ENCODE data around the gene CCDC154. TPM values are rescaled to one million over a fixed set of nuclear protein-coding genes. Genes with fewer than 3 reads are reported as not detected.

CCDC154 gene
- polyA plus RNA-seq, 1 donor (not counting 4 experiments of a cell fraction or from before 2014, with no cell fraction given), result 0.46 TPM

- no peak overlapping the region for H3K4me2 ChIP-seq (ENCODE audit: control insufficient read depth, extremely low read depth, insufficient read depth, low read depth, low read length)
- no peaks in the 10 kb centered on the region for H4K20me1 ChIP-seq (ENCODE audit: control insufficient read depth, extremely low read depth, insufficient read depth, low read length)
- H3K27ac ChIP-seq (ENCODE audit: control insufficient read depth, insufficient read depth, low read length), result no peak overlapping the region
- TF ChIP-seq CTCF (optimal IDR thresholded peaks at IDR 0.05 in 1 of 3, IDR thresholded peaks at IDR 0.05 in 1 of 3, conservative IDR thresholded peaks at IDR 0.05 in 1 of 3; ENCODE audit: extremely low read depth in 1 of 3, insufficient read depth in 2 of 3, low read length in 3 of 3) (no peak), EZH2 (IDR thresholded peaks at IDR 0.05; ENCODE audit: low read length) (no peak)
- no peaks in the 10 kb centered on the region for H3K4me1 ChIP-seq (ENCODE audit: control insufficient read depth, extremely low read depth, insufficient read depth, low read length)
- no peaks in the 10 kb centered on the region for H3K27me3 ChIP-seq (ENCODE audit: control insufficient read depth, extremely low read depth, insufficient read depth, low read length)
- peaks cover 0 to 30% of the 10 kb centered on the region in 2 experiments for H3K36me3 ChIP-seq (ENCODE audit: control insufficient read depth in 2 of 2, extremely low read depth in 1 of 2, insufficient read depth in 2 of 2, low read length in 2 of 2)
- FAIRE-seq, result no peak
- dilution Hi-C loops (cut with MboI; ENCODE audit: extremely low pct_ligation_motif_present, low sequenced_read_pairs), result no loop called here
- no peaks in the 10 kb centered on the region for H3K9me1 ChIP-seq (ENCODE audit: control insufficient read depth, extremely low read depth, insufficient read depth, low read length)
- H3K79me2 ChIP-seq (ENCODE audit: control insufficient read depth, insufficient read depth, low read length), result no peaks in the 10 kb centered on the region
- H2AFZ ChIP-seq (ENCODE audit: control insufficient read depth, low read length), result no peak overlapping the region
- H3K9me3 ChIP-seq (ENCODE audit: control insufficient read depth, low read depth, low read length), result no peaks in the 10 kb centered on the region
- H3K4me3 ChIP-seq (ENCODE audit: control insufficient read depth in 2 of 3, extremely low read depth in 1 of 3, insufficient read depth in 2 of 3, low read depth in 1 of 3, low read length in 3 of 3), result no peak overlapping the region
- H3K9ac ChIP-seq (ENCODE audit: control insufficient read depth, extremely low read depth, insufficient read depth, low read length), result no peak overlapping the region
- DNase-seq (ENCODE audit: low read depth, low spot score), result no peak
Observed at GRCh38 chr16:1452530-1452929, 8.2 kb upstream of the CCDC154 start.

GRCh38 chr16:1451702-1452392 lies 7.5 kb upstream of the CCDC154 start:
- H3K36me3 ChIP-seq (ENCODE audit: control insufficient read depth in 2 of 2, extremely low read depth in 1 of 2, insufficient read depth in 2 of 2, low read length in 2 of 2), result peaks cover 0 to 30% of the 10 kb centered on the region in 2 experiments
- no peak overlapping the region for H3K9ac ChIP-seq (ENCODE audit: control insufficient read depth, extremely low read depth, insufficient read depth, low read length)
- FAIRE-seq, result no peak
- no peaks in the 10 kb centered on the region for H4K20me1 ChIP-seq (ENCODE audit: control insufficient read depth, extremely low read depth, insufficient read depth, low read length)
- H3K27me3 ChIP-seq (ENCODE audit: control insufficient read depth, extremely low read depth, insufficient read depth, low read length), result no peaks in the 10 kb centered on the region
- no peaks in the 10 kb centered on the region for H3K79me2 ChIP-seq (ENCODE audit: control insufficient read depth, insufficient read depth, low read length)
- TF ChIP-seq CTCF (optimal IDR thresholded peaks at IDR 0.05 in 1 of 3, IDR thresholded peaks at IDR 0.05 in 1 of 3, conservative IDR thresholded peaks at IDR 0.05 in 1 of 3; ENCODE audit: extremely low read depth in 1 of 3, insufficient read depth in 2 of 3, low read length in 3 of 3), result no peak
- TF ChIP-seq EZH2 (IDR thresholded peaks at IDR 0.05; ENCODE audit: low read length), result no peak
- H3K9me1 ChIP-seq (ENCODE audit: control insufficient read depth, extremely low read depth, insufficient read depth, low read length), result no peaks in the 10 kb centered on the region
- H3K4me3 ChIP-seq (ENCODE audit: control insufficient read depth in 2 of 3, extremely low read depth in 1 of 3, insufficient read depth in 2 of 3, low read depth in 1 of 3, low read length in 3 of 3), result no peak overlapping the region
- no peaks in the 10 kb centered on the region for H3K9me3 ChIP-seq (ENCODE audit: control insufficient read depth, low read depth, low read length)
- dilution Hi-C loops (cut with MboI; ENCODE audit: extremely low pct_ligation_motif_present, low sequenced_read_pairs), result no loop called here
- DNase-seq (ENCODE audit: low read depth, low spot score), result no peak
- H3K4me1 ChIP-seq (ENCODE audit: control insufficient read depth, extremely low read depth, insufficient read depth, low read length), result no peaks in the 10 kb centered on the region
- H2AFZ ChIP-seq (ENCODE audit: control insufficient read depth, low read length), result no peak overlapping the region
- H3K27ac ChIP-seq (ENCODE audit: control insufficient read depth, insufficient read depth, low read length), result no peak overlapping the region
- H3K4me2 ChIP-seq (ENCODE audit: control insufficient read depth, extremely low read depth, insufficient read depth, low read depth, low read length), result no peak overlapping the region
